ENCODE results near the gene PPM1H.

Gene PPM1H

DNA sequence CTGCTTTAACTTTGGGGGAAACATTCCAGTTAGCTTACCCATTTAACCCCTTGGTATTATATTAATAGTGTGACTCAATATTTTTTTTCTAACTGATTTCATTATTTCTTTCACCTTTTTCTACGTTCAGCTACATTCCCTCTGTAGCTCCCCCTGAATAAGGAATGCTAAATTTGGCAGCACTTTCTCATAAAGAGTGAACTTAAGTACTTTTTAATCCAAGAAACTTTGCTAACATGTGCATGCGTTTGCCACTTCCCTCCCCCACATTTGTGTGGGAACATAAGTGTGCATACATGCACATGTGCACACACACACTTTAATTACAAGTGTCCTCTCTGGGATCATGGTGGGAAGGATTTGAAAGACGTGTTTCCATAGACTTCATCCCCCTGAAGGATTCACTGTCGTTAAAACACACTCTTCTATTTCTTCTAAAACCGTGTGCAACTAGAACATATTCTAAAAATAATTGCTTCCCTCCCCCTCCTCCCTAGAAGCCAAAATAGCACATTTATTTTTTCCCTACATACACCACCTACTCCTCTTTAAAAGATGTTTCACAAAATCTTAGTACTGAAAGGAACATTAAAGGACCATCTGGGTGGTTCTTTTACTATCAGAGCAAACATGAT, 142.6 kb downstream of the PPM1H start:
- DNase-seq, result no peak

DNA sequence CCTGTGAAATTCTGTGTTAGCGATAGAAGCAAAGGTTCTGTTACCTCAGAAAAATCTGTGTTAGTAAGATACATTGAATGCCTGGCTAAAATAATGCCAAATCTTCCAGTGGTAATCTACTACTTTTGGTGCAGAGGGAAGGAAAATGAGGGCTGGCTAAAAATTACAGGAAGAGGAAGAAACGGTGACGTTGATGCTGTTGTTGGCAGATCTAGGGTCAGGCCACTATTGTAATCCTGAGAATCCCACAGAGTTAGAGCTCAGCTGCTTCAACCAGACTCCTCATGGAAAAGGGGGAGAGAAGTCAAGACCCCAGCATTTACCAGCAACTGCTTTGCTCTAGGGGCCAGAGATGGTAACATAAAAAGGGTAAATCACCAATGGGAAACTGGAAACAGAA, 145.1 kb downstream of the PPM1H start:
- no peak for DNase-seq

DNA sequence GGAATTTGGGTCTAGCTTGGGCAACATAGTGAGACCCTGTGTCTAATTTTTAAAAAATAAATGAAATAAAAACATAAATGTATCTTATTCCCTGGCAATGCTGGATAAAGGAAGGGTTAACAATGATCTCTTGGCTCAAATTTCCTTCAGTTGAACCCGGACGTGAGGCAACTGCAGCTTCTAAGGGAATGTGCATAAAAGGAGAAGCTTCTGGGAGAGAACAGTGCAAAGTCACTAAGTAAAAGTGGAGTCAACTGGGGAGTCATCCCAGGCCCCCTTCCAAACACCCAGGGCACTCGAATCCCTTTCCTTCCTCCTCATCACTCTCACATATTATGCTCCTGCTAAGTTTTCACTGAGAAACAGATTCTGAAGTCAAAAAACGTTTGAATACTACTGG, 147.3 kb downstream of the PPM1H start:
- no peak for DNase-seq

DNA sequence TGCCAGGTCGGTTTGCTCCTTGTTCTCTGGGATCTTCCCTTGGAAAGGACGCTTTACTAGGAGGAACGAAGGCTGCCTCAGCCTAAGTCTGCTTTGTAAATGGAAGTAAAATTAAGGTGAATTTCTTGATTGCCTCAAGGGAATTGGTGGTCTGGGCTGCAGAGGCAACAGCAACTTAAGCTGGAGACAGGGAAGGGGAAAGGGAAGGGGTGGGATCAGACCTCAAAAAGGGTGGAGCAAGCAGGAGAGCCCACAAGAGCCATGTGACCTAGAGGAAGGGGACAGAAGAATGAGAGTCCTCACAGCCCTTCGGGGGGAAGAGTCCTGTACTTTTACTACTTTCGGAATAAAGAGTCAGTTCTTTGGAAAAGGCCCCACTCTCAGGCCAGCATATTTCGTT, 147.9 kb downstream of the PPM1H start:
- DNase-seq, result no peak

DNA sequence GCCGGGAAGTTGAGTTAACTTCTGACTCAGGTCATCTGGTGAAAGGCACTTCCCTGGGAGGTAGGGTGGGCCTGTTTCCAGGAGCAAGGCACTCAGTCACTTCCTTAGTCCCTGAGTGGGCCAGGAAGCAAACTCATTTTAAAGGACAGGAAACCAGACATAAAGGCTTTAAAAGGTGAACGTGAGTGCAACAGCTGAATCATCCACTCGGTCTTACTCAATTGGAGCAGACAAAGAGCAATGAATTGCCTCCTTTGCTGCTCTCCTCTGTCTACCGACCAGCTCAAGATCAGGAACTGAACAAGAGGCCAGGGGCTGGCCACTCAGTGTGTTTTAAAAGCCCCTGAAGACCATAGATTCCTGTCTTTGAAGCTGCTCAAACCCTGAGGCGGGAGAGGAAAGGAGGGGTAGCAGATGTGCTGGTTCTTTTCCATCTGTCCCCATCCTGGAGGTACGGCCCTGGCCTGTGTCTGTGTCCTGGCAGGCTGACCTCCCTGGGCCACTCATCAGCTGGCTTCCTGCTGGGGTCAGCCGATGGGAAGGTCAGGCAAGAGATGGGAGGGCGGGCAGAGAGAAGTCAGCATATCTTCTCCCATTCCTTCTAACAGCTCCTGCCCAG, 148.9 kb downstream of the PPM1H start:
- DNase-seq, result no peak

DNA sequence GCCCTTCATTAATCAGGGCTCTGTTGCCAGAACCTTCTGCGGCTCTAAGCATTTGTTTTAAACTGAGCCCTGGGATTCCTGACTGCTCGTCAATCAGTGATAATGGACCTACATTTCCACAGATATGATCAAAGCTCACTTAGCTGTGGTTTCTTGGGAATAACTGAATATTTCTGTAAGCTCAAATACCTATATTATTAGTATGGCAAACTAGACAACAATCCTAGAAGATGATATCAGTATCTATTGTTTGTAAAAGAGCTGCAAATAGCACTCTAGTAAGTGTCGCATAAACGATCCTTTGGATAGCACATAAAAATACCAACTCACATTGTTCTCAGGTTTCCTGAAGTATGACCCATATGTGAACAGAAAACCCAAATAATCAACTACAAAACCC, 150.4 kb downstream of the PPM1H start:
- no peak for DNase-seq

DNA sequence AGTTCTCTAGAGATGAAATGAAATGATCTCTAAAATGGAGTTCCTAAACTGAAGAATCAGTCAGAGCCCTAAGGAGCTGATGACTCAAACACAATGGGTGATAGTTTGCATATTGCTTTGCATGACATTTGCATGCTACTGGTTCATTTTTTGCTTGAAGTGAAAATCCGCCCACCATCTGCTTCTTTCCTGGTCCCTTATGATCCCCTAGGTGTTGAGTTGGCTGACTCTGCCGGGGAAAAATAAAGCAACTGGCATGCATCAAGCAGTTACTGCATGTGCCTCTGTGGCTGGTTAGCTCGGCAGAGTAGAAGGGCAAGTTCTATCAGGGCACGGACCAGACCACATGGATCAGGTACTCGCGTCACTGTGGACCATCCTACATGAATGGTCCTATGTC, 151.1 kb downstream of the PPM1H start:
- DNase-seq, result no peak

DNA sequence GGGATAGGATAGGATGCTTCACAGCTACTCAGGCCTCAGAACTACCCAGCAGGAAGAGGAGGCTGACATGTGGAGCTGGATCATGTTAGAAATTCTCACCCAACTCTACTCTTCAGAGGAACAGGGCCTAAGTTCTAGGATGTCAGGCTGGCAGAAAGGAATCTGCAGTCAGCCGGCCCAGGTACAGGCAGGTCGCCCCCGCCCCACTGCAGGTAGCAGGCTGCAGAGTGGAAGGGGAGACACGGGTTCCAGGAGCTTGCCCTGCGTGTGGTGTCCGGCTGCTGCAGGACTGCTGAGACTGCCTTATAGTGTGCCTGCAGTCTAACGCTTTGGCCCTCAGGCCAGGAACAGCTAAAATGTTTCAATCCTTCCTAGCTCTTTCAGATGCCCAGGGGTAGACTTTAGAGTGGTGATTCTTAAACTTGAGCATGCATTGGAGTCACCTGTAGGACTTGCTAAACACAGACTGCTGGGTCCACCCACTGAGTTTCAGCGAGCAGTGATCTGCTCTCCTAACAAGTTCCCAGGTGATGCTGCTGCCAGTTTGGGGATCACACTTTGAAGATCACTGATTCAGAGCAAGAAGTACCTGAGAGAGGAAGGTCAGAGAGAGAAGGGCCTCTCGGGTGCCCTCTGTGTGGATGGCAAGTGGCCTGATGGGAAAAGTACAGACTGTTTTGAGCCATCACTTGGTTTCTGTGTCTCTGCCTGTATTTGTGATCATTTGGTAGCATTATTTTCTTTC, 153.6 kb downstream of the PPM1H start:
- no peak for DNase-seq

DNA sequence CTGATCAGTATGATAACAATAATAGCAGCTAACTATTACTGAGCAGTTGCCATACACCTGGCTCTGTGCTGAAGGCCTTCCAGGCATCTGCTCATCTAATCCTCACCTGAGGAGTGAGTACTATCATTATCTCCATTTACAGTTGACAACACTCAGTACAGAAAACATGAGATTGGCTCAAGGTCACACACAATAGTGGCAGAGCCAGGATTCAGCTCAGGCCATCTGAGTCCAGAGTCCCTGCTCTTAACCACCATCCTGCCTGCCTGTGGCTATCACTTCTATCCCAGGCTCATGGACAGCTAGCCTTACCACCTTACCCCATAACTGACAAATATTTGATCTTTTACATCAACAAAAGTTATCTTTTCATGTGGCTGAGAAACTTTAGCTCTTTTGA, 155.5 kb downstream of the PPM1H start:
- no peak for DNase-seq

DNA sequence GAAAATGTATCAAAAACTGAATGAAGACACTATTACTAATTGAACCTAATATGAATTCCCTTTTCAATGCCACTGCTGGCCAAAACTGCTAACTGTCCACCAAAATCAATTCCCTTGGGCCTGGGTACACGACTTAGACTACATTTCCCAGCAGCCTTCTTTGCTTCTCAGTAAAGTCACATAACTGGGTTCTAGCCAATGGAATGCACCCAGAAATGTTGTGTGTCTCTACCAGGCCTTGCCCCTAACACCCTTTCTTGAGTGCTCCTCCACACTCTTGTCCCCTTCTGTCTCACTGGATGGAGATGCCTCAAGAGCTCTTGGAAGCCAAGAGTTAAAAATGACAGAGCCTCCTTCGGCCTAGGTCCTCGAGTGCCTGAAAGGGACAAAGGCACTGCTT, 156.8 kb downstream of the PPM1H start:
- DNase-seq, result no peak

DNA sequence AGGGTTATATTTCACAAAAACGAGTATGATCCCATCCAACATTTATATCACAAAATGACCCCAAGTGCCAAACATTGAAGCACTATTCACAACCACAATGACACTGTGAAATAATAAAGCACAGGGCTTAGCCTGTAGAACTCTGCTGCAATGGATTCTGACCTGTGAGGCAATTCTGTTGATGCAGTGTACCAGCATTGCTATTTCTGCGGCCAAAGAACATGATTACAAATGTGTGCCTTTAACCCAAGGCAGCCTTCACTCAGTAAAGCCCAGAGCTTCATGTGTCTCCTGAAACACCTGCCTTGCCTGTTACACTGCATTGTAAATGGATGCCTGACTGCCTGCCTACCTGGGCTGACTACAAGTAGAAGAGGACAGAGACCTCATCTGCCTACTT, 158.0 kb downstream of the PPM1H start:
- DNase-seq, result no peak

DNA sequence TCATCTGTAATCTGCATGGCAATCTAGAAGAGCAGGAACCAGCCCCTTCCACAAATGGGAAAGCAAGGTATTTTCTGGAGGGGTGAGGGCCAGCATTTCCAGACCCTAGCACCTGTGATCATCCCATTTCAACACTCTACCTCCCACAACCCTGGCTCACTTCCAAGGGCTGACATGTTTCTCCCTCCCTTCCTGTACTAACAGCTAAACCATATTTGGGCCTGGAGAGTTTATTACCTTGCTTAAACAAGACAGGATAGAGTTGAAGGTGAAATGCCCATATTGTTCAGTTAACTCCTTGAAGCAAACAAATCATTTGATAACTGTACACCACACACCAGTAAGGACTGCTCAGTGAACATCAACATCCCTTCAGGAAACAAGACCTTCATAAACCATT, 158.4 kb downstream of the PPM1H start:
- no peak for DNase-seq

DNA sequence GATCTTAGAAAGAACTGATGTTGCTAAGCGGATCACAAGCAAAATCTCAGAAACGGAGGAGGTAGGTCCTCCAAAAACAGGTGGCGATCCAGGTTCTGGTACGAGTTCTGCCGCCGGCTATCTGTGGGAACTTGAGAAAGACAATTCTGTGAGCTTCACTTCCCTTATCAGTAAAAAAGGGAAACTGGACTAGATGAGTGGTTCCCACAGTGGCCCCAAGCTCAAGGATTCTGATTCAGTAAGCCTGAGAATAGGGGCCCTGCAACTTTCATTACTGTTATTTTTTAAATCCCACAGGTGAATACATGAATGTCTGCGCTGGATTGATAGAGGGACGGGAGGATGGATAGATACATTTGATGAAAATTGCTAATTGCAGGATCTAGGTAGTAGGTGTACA, 160.2 kb downstream of the PPM1H start:
- no peak for DNase-seq

DNA sequence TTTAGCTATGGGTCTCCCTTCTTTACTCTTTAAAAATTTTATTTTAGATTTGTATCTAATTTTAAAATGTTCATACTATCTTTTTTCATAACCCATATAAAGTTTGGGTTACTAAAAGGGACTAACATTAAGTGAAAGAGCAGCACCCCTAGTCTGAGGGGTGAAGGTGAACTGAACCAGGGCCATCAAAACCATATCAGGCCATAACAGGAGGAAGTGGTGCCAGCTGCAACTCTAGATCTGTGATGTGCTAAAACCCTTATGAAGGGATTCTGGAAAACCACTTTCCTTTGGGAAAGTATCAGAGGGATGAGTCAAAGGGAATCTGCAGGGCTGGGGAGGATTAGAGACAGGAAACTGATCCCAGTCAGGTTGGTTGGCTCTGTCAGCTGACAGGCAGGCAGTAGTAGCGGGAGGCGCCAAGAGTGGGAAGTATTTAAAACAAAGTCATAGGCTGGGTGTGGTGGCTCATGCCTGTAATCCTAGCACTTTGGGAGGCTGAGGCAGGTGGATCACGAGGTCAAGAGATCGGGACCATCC, 162.5 kb downstream of the PPM1H start:
- no peak for DNase-seq

DNA sequence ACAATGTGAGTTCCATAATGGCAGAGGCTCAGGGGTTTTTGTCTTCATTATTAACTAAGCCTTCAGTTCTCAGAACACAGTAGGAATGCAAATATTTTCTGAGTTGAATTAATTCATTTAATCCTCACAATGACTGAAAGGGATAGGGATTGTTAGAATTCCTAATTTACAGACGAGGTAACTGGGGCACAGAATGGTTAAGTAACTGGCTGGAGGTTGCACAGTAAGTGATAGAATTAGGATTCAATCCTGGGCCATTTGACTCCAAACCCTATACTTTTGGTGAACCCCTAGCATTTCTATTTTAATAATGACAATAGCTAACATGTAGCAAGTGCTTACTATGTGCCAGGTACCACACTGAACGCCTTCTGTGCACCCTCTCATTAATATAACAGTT, 163.1 kb downstream of the PPM1H start:
- no peak for DNase-seq

DNA sequence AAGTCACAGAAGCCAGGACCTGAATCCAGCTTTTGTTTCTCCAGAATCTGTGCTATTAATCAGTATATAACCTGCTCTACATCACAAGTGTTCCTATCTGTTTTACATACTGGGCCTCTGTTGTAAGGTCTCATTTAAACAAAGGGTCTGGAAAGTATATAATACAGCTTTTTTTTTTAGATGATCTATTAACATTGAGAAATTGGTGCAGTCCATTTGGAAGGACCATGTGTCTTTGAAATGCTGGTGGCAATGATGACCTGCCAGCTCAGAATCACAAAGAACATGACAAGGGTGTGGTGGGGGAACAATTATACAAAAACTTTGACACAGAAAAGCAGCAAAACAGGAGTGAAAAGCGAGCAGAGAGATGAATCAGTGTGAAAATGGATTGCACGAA, 164.6 kb downstream of the PPM1H start:
- DNase-seq, result no peak

DNA sequence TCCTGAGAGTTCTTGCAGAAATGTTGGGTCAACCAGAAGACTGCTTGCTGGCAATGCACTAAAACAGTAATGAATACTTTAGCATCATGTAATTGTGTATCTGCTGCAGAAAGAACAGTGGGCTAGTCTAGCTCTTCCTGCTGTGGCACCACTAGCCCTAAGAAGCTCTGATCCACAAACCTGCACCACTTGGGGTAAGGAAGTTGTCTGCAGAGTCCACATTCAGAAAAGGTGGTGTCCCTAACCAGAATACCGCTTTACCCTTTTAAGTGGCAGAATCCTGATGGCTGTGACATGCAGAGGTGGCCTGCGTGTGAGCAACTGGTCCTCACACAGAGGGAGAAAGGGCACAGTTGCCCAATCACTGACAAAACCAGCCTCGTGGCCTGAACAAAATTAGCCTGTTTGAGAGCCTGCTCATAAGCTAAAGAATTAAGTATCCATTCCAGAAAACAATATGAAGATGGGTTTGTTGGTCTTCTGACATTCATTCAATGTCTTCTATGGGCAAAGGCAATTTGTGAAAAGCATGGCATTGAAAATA, 165.8 kb downstream of the PPM1H start:
- no peak for DNase-seq

DNA sequence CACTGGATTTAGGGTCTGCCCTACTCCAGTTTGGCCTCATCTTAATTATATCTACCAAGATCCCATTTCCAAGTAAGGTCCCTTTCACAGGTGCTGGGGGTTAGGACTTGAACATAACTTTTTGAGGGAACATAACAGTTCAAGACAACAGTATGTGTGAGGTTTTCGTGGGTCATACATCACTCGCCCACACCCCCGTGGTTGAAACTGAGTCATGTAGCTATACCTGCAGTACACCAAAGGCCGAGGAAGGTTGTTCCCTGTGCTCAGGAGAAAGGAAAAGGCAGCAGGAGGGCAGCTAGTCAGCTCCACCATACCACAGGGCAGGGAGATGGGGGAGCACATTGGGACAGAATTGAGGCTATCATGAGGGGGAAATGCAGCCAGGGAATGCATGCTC, 167.0 kb downstream of the PPM1H start:
- DNase-seq, result no peak

DNA sequence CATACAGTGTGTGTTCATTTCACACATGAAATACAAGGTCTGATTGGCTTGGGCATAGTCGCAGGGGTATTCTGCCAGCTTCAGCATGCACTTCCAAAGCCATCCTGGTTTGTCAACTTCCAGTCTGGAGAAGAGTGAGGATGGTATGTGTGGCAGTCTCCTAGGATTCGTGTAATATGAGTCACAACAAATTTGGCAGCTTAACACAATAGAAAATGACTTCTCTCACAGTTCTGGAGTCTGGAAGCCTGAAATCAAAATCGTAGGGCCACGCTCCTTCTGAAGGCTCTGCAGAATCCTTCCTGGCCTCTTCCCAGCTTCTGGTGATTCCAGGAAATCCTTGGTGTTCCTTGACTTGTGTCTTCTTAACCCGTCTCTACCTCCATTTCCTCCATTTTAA, 167.5 kb downstream of the PPM1H start:
- no peak for DNase-seq

DNA sequence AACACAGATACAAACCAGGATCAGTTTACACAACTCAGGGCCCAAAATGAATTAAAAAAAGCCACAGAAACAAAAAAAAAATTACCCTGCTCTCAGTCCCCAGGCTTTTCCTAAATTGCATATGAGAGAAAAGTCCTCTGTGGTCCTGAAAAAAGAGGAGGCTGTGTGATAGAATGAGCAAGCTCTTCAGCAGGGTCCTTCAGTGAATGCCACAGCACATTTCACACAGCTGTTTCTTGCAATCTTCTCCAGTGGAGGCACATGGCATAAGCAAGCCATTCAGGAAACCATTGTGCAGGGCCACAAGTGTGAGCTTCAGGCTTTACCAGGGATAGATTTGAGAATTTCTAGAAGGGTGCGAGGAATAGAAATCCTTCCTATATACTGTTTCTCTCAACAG, 168.5 kb downstream of the PPM1H start:
- no peak for DNase-seq

DNA sequence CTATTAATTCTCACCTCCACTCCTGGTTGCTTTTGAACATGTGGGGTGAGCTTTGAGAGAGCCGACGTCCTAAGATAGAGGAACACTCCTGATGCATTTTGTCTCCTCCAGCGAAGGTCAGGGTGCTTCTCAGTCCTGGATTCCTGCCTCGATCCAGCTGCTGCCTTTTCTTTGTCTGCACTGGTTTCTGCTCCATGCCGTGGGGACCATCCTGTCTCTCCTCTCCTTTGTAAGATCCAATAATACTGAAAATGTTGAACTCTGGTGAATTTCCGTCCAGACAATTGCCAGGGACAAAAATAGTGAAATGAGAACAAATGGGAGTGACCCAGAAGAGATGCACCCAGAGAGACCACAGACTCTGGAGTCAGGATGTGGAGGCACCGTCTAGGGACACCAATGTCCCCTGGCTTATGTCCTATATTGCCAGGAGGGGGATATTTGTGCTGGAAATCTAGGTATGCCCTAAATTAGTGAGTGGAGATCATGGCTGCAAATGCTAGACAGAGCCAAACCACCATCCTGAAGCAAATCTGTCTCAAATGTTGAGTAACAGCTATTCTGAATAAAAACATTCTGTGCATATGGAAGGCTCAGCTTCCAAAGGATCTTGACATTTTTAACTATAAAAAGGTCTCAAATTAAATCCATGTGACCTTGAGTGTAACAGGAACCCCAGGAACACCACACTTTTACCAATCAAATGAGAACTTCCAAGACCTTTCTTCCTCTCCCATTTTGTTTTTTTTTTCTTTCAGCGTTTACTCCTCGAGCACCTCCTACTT, 170.9 kb downstream of the PPM1H start:
- DNase-seq, result no peak

DNA sequence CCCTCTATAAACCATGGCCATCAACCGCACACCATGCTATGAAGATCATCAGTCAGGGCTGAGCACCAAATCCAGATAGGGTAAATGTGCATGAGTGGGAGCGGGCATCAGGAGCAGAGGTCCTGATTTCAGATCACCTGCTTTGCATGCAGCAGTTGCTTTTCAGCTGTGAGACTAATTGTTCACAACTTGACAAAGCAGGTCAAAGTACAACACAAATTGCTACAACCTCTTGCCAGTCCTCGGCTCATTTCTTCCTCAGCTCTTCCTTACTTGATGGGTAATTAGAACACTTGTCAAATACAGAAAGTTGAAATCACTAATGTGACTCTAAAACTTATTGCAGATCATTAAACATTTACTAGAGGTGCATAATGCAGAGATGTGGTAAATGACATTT, 171.6 kb downstream of the PPM1H start:
- no peak for DNase-seq

DNA sequence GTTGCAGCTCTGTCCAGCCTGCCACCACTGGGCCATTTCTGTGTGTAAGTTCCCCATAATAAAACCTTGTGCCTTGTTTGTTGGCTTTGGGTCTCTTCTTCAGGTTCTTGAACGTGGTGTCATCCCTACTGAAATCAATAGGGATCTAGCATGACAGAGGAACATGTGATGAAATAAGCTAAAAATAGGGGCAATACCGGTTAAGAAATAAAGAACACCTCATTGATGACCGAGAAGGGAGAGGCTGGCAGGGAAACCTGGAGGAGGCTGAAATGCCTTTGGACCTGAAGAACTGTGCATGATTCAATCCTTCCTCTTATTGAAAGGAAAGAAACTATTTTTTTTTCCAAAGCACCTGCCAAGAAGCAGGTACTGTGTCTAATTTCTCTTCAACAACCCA, 172.3 kb downstream of the PPM1H start:
- no peak for DNase-seq

All from SHP77 treated with DMSO at 0.1 percent for 48 hours (cell line).